WERI-Rb-1 (cell line): ENCODE results near the gene TPST2.
A peak's percentile ranks its signal among the peaks of the same experiment; 100 is the strongest.

Experiments used
- DNase-seq: peaks from one replicate; pipeline ENCODE4 v3.0.0-alpha.2; 2020
- H3K27ac ChIP-seq: fragments of 250-450 bp; sonication (Bioruptor Pico); 2 replicates; pipeline ENCODE4 v1.5.1; 2020; ENCODE audit warnings: mild to moderate bottlenecking, moderate library complexity
- H3K27me3 ChIP-seq: fragments of 250-450 bp; sonication (Bioruptor Pico); 2 replicates; pipeline ENCODE4 v1.5.1; 2021; ENCODE audit warnings: mild to moderate bottlenecking, low read depth, moderate library complexity; ENCODE audit not compliant: insufficient read depth, severe bottlenecking
- H3K36me3 ChIP-seq: fragments of 250-450 bp; sonication (Bioruptor Pico); 2 replicates; pipeline ENCODE4 v1.5.1; 2020; ENCODE audit warnings: mild to moderate bottlenecking, moderate library complexity
- H3K4me3 ChIP-seq: 2 replicates; pipeline ENCODE4 v1.5.1; 2011; ENCODE audit warnings: low read depth, mild to moderate bottlenecking, control low read depth, low read length
- H3K9me3 ChIP-seq: fragments of 250-450 bp; sonication (Bioruptor Pico); 2 replicates; pipeline ENCODE4 v1.5.1; 2021; ENCODE audit warnings: mild to moderate bottlenecking, moderate library complexity; ENCODE audit not compliant: severe bottlenecking
- CTCF ChIP-seq: IDR thresholded peaks from 2 replicates; pipeline ENCODE4 v1.5.1; 2011; ENCODE audit warnings: low read depth, mild to moderate bottlenecking, control low read depth, inconsistent platforms, low read length

Gene TPST2

GRCh38 chr22:26589367-26589844 lies 526 bp downstream of the TPST2 start:
- H3K9me3 ChIP-seq, result peaks cover 5% of the 10 kb centered on the region
- no peak overlapping the region for H3K27ac ChIP-seq
- H3K36me3 ChIP-seq, result no peaks in the 10 kb centered on the region
- no peak for TF ChIP-seq CTCF
- no peaks in the 10 kb centered on the region for H3K27me3 ChIP-seq
- no peak for DNase-seq
- peak overlapping the region; percentile 72 for H3K4me3 ChIP-seq

- no peak for DNase-seq
- peak overlapping the region; percentile 72 for H3K4me3 ChIP-seq
- peaks cover 5% of the 10 kb centered on the region for H3K9me3 ChIP-seq
- H3K27me3 ChIP-seq, result no peaks in the 10 kb centered on the region
- H3K36me3 ChIP-seq, result no peaks in the 10 kb centered on the region
- no peak for TF ChIP-seq CTCF
- H3K27ac ChIP-seq, result no peak overlapping the region
Measured at GRCh38 chr22:26588729-26589366, 1.1 kb downstream of the TPST2 start.

- no peak for TF ChIP-seq CTCF
- DNase-seq, result no peak
- Histone ChIP-seq H3K27me3 (no peaks in the 10 kb centered on the region), H3K36me3 (no peaks in the 10 kb centered on the region), H3K9me3 (peaks cover 5% of the 10 kb centered on the region), H3K27ac (no peak overlapping the region), H3K4me3 (no peak overlapping the region)
Measured at GRCh38 chr22:26587991-26588613, 1.8 kb downstream of the TPST2 start.

- Histone ChIP-seq H3K36me3 (peaks cover 3% of the 10 kb centered on the region), H3K9me3 (peaks cover 5% of the 10 kb centered on the region), H3K4me3 (no peak overlapping the region), H3K27me3 (no peaks in the 10 kb centered on the region), H3K27ac (no peak overlapping the region)
- no peak for TF ChIP-seq CTCF
- no peak for DNase-seq
Measured at GRCh38 chr22:26586556-26587325, 3.2 kb downstream of the TPST2 start.

- peaks cover 3% of the 10 kb centered on the region for H3K36me3 ChIP-seq
- H3K4me3 ChIP-seq, result no peak overlapping the region
- DNase-seq, result no peak
- TF ChIP-seq CTCF, result no peak
- H3K27me3 ChIP-seq, result no peaks in the 10 kb centered on the region
- no peak overlapping the region for H3K27ac ChIP-seq
- peaks cover 5% of the 10 kb centered on the region for H3K9me3 ChIP-seq
Measured at GRCh38 chr22:26585104-26585790, 4.7 kb downstream of the TPST2 start.
